Esophagus muscularis mucosa (tissue), 3 donors: ENCODE measurements around the gene NELFA.
"Not testable (repeated sequence)": the region's sequence is repeated elsewhere in the genome, so short reads cannot be mapped to it uniquely, and the experiment has no call there.

Source experiments
- POLR2A ChIP-seq: fragments of 450-650 bp; IDR thresholded peaks from one replicate; pipeline ENCODE4 v1.6.1; 2017; ENCODE audit warnings: antibody characterized with exemption, moderate library complexity, mild to moderate bottlenecking, low read depth
- TF ChIP-seq, protein P1 (sequence below), 3 experiments: fragments of 200-600 bp in 2 of 3; fragments of 450-650 bp in 1 of 3; sonication (generic) in 2 of 3; IDR thresholded peaks; one replicate each; pipeline ENCODE4 v1.5.1; 2017 to 2019; ENCODE audit warnings: antibody characterized with exemption in 3 of 3, mild to moderate bottlenecking in 2 of 3, moderate library complexity in 1 of 3

DNA sequence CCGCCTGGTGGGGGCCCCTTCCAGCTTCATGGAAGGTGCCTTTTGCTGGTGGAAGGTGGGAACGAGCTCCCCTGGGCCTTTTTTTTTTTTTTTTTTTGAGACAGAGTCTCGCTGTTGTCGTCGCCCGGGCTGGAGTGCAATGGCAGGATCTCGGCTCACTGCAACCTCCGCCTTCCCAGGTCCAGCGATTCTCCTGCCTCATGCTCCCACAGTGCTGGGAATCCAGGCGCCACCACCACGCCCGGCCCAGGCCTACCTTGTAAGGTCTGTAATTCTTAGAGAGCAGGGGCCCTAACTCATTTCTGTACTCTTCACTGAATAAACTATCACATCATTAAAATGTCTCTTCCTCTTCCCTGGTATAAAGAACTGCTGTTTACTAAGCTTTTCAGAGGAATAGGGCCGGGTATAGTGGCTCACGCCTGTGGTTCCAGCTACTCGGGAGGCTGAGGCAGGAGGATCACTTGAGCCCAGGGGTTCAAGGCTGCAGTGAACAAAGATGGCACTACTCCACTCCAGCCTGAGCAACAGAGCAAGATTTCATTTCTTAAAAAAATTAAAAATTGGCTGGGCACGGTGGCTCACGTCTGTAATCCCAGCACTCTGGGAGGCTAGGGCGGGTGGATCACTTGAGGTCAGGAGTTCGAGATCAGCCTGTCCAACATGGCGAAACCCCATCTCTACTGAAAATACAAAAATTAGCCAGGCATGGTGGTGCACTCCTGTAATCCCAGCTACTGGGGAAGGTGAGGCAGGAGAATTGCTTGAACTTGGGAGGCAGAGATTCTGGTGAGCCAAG is 14.9 kb downstream of the NELFA start:
- TF ChIP-seq POLR2A = not testable (repeated sequence)
- TF ChIP-seq, protein P1, sequence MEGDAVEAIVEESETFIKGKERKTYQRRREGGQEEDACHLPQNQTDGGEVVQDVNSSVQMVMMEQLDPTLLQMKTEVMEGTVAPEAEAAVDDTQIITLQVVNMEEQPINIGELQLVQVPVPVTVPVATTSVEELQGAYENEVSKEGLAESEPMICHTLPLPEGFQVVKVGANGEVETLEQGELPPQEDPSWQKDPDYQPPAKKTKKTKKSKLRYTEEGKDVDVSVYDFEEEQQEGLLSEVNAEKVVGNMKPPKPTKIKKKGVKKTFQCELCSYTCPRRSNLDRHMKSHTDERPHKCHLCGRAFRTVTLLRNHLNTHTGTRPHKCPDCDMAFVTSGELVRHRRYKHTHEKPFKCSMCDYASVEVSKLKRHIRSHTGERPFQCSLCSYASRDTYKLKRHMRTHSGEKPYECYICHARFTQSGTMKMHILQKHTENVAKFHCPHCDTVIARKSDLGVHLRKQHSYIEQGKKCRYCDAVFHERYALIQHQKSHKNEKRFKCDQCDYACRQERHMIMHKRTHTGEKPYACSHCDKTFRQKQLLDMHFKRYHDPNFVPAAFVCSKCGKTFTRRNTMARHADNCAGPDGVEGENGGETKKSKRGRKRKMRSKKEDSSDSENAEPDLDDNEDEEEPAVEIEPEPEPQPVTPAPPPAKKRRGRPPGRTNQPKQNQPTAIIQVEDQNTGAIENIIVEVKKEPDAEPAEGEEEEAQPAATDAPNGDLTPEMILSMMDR (IDR thresholded peaks at IDR 0.05) = not testable (repeated sequence)
